Testis (tissue), 3 donors: ENCODE measurements around the gene CCDC80. TPM values are rescaled to one million over a fixed set of nuclear protein-coding genes. Genes with fewer than 3 reads are reported as not detected.

Experiments
- DNase-seq: peaks from one replicate; pipeline ENCODE4 v3.0.0-alpha.2; 2019
- H3K27ac ChIP-seq, 2 donors: fragments of 200-600 bp; sonication (generic); one replicate each; pipeline ENCODE4 v1.5.1; 2019
- H3K27me3 ChIP-seq: fragments of 200-600 bp; sonication (generic); one replicate; pipeline ENCODE4 v1.5.1; 2019
- H3K36me3 ChIP-seq: fragments of 200-600 bp; sonication (generic); one replicate; pipeline ENCODE4 v1.5.1; 2017; ENCODE audit warnings: low read depth; ENCODE audit errors: missing control alignments
- H3K4me1 ChIP-seq: fragments of 200-600 bp; sonication (generic); one replicate; pipeline ENCODE4 v1.5.1; 2019
- H3K4me3 ChIP-seq, 2 donors: fragments of 200-600 bp; sonication (generic); one replicate each; pipeline ENCODE4 v1.5.1; 2017 to 2019
- H3K9me3 ChIP-seq: fragments of 200-600 bp; sonication (generic); one replicate; pipeline ENCODE4 v1.5.1; 2017
- CTCF ChIP-seq, 3 experiments: fragments of 450-650 bp in 2 of 3; fragments of 200-600 bp in 1 of 3; sonication (generic) in 1 of 3; IDR thresholded peaks; one replicate each; pipeline ENCODE4 v1.5.1; 2016 to 2019; ENCODE audit warnings: antibody characterized with exemption in 3 of 3, mild to moderate bottlenecking in 2 of 3, moderate library complexity in 1 of 3
- POLR2A ChIP-seq: fragments of 450-650 bp; IDR thresholded peaks from one replicate; pipeline ENCODE4 v1.6.1; 2017; ENCODE audit warnings: antibody characterized with exemption, mild to moderate bottlenecking, moderate library complexity
- WGBS, 2 donors: methylation state at CpG; one replicate each; pipeline ENCODE4 v1.1.5; 2018; 5-methylcytosine and 5-hydroxymethylcytosine counted together
- intact Hi-C: fragments of 100-400 bp; cut with DNase I; formaldehyde crosslinking; loops from one replicate; pipeline ENCODE4 v1.15.1; 2023; ENCODE audit warnings: low total_unique reads
- polyA plus RNA-seq: library from polyadenylated mRNA; stranded (reverse); fragments of 350-450 nt; fragmentation: Illumina TruSeq; extraction: RNeasy Lipid Tissue Mini Kit (QIAGEN cat#74804); gene quantifications from one replicate; pipeline ENCODE4 v1.2.3, GENCODE V29; 2014; ENCODE audit warnings: low read depth, low replicate concordance; ENCODE audit not compliant: insufficient read depth
- total RNA-seq, 2 donors: library from RNA; depleted of rRNA; stranded (reverse); fragments of >200 nt; gene quantifications; one replicate each; pipeline ENCODE4 v1.2.3, GENCODE V29; 2016

Gene CCDC80
- total and polyA plus RNA-seq, 3 donors from 2014 or later, result 13.8 to 159 (median 18.8) TPM

DNA sequence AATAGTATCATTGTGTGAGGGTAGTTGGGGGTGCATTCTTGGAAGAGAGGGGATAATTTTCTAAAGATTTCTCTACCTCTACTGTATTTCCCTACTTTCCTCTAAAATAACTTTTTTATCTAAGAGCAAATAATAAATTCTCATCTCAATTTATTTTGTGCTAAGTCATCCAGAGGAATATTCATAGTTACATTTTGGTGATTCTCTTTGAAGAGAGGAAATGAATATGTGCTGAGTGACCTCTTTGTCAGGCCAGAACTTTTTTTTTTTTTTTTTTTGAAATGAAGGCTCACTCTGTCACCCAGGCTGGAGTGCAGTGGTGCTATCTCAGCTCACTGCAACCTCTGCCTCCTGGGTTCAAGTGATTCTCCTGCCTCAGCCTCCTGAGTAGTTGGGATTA, 15.1 kb upstream of the CCDC80 start:
- Histone ChIP-seq H3K4me1 (no peaks in the 10 kb centered on the region), H3K9me3 (no peaks in the 10 kb centered on the region), H3K27me3 (no peaks in the 10 kb centered on the region), H3K36me3 (no peaks in the 10 kb centered on the region), H3K27ac (no peak overlapping the region), H3K4me3 (no peak overlapping the region)
- TF ChIP-seq POLR2A, result no peak
- no peak for TF ChIP-seq CTCF (IDR thresholded peaks at IDR 0.05)
- no peak for DNase-seq
- intact Hi-C loops, result no loop called here

GRCh38 chr3:112654979-112655378, 14.0 kb upstream of the CCDC80 start:
- no peaks in the 10 kb centered on the region for H3K4me1 ChIP-seq
- H3K4me3 ChIP-seq, result no peak overlapping the region
- H3K27ac ChIP-seq, result no peak overlapping the region
- intact Hi-C loops, result no loop called here
- TF ChIP-seq CTCF (IDR thresholded peaks at IDR 0.05) (no peak), POLR2A (no peak)
- H3K36me3 ChIP-seq, result no peaks in the 10 kb centered on the region
- WGBS, 2 donors, result 93 to 96% methylated on average over 4 of the region's 4 CpGs
- no peaks in the 10 kb centered on the region for H3K9me3 ChIP-seq
- DNase-seq, result no peak
- no peaks in the 10 kb centered on the region for H3K27me3 ChIP-seq

DNA sequence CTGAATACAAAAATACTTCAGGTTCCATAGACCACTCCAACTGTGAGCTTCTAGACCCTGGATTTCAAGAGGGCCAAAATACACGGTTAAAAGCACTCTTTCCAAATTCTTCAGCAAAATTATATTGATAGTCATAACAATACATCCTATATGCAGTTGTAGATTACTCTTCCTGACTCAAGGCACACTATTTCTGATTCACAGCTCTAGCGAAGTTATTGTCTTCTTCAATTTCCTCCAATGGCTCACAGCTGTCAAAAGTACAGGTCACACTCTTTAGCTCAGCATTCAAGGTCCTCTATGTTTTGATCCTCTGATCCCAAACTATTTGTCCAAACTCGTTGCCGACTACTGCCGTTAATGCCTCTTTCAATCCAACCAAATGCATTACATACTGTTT, 13.5 kb upstream of the CCDC80 start:
- Histone ChIP-seq H3K27me3 (no peaks in the 10 kb centered on the region), H3K4me3 (no peak overlapping the region), H3K36me3 (no peaks in the 10 kb centered on the region), H3K27ac (no peak overlapping the region), H3K4me1 (no peaks in the 10 kb centered on the region), H3K9me3 (no peaks in the 10 kb centered on the region)
- no peak for DNase-seq
- WGBS, 2 donors, result 78 to 82% methylated on average over 5 of the region's 5 CpGs
- no peak for TF ChIP-seq POLR2A
- no peak for TF ChIP-seq CTCF (IDR thresholded peaks at IDR 0.05)
- intact Hi-C loops, result no loop called here

GRCh38 chr3:112653881-112654300, 12.9 kb upstream of the CCDC80 start:
- intact Hi-C loops, result no loop called here
- H3K9me3 ChIP-seq, result no peaks in the 10 kb centered on the region
- no peaks in the 10 kb centered on the region for H3K4me1 ChIP-seq
- H3K27me3 ChIP-seq, result no peaks in the 10 kb centered on the region
- DNase-seq, result no peak
- TF ChIP-seq CTCF (IDR thresholded peaks at IDR 0.05), result no peak
- H3K36me3 ChIP-seq, result no peaks in the 10 kb centered on the region
- H3K4me3 ChIP-seq, result no peak overlapping the region
- 52 to 60% methylated on average over 5 of the region's 5 CpGs for WGBS, 2 donors
- no peak overlapping the region for H3K27ac ChIP-seq

- no peaks in the 10 kb centered on the region for H3K9me3 ChIP-seq
- no peaks in the 10 kb centered on the region for H3K36me3 ChIP-seq
- 58 to 60% methylated on average over 5 of the region's 5 CpGs for WGBS, 2 donors
- H3K27ac ChIP-seq, result no peak overlapping the region
- DNase-seq, result no peak
- TF ChIP-seq CTCF (IDR thresholded peaks at IDR 0.05), result no peak
- no peak for TF ChIP-seq POLR2A
- H3K27me3 ChIP-seq, result no peaks in the 10 kb centered on the region
- H3K4me3 ChIP-seq, result no peak overlapping the region
- intact Hi-C loops, result no loop called here
- H3K4me1 ChIP-seq, result no peaks in the 10 kb centered on the region
These were observed 12.4 kb upstream of the CCDC80 start for GRCh38 chr3:112653209-112653871.
